GDM1 (cell line): ENCODE results near the gene COL6A2.
"Not testable (repeated sequence)": the region's sequence is repeated elsewhere in the genome, so short reads cannot be mapped to it uniquely, and the experiment has no call there.

ENCODE experiments used
- DNase-seq: peaks from one replicate; lab custom pipeline; 2025; lab: John Stamatoyannopoulos, UW

COL6A2 gene

DNA sequence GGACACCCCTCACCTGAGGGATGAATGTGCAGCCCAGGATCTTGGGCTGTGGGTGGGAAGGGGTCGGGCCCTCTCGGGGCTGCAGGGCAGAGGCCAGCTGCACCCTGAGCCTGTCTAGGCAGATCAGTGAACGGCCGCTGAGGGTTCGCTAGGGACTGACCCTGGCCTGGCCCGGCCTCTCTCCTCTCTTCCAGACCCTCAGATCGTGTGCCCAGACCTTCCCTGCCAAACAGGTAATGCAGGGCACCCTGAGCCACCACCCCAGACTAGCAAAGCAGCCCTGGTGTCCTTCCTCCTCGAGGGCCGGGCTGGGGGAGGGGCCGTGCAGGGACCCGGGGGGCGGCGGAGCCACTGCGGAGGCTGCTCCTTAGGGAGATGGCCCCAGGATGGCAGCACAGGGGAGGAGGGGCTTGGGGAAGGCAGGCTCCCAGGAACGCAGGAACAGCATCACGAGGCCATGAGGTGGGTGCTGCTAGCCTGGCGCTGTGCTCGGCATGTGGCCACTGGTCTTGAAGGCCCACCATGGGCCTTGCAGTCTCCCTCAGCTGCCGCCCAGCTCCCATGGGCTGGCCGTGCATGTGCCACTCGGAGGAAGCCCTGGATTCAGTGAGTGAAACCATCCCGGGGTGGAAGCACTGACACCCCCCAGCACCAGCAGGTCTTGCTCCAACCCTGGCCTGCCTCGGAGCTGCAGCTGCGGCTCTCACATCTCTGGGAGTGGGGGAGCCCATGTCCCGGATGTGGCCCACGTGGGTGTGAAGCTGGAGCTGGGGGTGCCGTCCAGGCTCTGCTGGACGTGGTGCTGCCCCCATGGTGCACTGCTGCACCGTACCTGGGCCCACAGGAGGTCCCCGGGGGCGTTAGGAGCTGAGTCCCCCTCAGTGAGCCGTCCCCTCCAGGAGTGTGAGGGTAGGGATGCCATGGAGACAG lies 28.7 kb downstream of the COL6A2 start:
- no peak for DNase-seq

GRCh38 chr21:46127239-46128105 lies 29.6 kb downstream of the COL6A2 start:
- no peak for DNase-seq

- DNase-seq, result no peak
These were observed 30.4 kb downstream of the COL6A2 start for GRCh38 chr21:46128106-46128932.

GRCh38 chr21:46128933-46129571 lies 31.1 kb downstream of the COL6A2 start:
- DNase-seq, result no peak

DNA sequence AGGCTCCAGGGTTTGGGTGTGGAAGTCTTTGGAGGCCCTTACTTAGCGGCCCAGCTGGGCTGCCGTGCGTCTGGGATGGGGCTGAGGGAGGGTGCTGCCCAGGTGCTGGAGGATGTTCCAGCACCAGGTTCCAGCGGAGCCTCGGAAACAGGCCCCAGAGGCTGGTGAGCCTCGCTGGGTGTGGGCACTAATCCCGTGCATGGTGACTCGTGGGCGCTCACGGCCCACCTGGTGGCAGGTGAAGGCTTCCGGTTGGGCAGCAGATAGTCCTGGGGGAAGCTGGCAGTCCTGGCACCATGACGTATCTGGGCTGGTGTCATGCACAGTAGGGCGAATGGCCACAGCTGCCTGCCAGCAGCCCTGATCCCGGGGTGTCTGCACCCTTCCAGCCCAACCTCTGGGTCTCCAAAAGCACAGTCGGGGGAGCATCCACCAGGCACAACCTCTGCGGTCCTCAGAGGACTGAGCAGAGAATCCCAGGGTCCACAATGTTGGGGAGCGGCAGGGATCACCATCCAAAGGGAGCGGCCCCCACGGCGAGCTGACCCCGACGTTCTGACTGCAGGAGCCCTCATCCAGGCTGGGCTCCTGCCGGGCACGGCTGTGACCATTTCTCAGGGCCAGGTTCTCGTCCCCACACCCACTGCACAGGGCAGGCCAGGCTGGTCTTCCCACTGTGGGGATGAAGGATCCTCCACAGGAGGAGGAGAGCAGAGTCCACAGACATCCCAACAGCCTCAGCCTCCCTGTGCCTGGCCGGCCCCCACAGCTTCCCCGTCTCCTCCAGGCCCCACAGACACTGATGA lies 32.1 kb downstream of the COL6A2 start:
- no peak for DNase-seq

DNA sequence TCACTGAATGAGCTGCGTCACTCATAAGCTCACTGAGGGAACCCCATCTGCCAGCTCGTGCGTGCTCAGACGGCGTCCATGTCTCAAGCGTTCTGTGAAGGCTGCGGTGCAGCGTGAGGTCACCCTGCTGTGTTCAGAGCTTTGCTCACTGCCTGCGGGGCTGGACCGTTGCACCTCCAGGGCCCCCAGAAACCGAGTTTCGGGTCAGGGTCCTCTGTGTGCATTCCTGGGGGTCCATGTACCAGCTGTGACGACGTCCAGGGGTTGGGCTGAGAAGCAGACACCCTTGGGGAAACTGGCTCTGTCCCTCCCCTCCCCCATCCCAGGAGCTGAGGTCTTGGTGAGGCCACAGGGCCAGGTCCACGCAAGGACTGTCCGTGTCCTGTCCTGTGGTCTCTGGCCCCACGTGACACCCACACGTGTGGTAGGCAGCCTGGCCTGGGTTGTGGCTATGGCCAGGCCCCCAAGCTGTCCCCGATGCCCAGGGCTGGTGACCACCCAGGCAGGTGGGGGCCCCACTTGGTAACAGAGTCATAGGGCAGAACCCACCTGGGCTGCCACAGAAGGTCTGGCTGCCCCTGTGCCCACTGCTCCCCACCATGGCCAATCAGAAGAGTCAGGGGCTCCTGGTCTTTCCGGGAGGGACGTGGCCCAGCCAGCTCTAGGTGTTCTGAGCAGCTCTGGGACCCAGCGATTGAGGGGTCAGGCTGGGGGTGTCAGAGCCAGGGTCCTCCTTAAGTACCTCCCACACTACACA lies 33.1 kb downstream of the COL6A2 start:
- no peak for DNase-seq

GRCh38 chr21:46131588-46131837 lies 33.6 kb downstream of the COL6A2 start:
- DNase-seq, result no peak

DNA sequence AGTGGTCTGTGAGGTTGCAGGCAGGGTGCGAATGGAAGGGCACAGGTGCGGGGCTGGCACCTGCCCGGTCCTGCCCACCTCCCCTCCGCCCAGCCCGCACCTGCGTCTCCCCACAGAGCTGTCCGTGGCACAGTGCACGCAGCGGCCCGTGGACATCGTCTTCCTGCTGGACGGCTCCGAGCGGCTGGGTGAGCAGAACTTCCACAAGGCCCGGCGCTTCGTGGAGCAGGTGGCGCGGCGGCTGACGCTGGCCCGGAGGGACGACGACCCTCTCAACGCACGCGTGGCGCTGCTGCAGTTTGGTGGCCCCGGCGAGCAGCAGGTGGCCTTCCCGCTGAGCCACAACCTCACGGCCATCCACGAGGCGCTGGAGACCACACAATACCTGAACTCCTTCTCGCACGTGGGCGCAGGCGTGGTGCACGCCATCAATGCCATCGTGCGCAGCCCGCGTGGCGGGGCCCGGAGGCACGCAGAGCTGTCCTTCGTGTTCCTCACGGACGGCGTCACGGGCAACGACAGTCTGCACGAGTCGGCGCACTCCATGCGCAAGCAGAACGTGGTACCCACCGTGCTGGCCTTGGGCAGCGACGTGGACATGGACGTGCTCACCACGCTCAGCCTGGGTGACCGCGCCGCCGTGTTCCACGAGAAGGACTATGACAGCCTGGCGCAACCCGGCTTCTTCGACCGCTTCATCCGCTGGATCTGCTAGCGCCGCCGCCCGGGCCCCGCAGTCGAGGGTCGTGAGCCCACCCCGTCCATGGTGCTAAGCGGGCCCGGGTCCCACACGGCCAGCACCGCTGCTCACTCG lies 34.1 kb downstream of the COL6A2 start:
- no peak for DNase-seq

DNA sequence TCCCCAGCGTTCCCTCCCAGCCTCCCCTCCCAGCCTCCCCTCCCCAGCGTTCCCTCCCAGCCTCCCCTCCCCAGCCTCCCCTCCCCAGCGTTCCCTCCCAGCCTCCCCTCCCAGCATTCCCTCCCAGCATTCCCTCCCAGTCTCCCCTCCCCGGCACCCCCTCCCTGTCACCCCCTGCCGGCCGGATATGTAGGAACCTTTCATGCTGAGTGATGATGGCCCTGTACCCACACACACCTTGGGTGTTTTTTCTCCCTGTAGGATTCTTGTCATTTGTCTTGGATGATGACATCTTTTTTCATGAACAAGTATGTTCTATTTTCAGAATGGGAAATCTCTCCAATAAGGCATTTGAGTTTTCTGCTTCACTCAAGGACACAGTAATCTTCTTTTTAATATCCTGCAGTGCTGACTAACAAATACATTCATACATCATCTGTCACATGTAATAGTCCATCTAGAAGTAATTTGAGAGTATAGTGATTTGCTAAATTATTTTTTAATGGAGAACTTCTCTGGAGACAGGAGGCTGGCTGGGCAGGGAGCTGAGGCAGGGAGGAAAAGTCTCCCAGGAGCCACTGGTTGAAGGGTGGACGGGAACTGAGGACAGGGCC lies 38.0 kb downstream of the COL6A2 start:
- DNase-seq, result no peak

GRCh38 chr21:46136739-46137349 lies 38.9 kb downstream of the COL6A2 start:
- DNase-seq, result no peak

DNA sequence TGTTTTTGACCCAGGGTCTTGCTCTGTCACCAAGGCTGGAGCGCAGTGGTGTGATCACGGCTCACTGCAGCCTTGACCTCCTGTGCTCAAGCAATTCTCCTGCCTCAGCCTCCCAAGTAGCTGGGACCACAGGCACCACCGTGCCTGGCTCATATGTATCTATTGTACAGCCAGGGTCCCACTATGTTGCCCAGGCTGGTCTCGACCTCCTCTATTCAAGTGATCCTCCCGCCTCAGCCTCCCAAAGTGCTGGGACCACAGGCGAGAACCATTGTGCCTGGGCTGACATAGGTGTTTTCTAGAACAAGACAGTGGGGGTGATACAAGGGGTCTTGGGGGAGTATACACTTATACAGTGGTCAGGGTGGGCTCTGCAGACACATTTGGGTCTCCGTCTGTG lies 40.0 kb downstream of the COL6A2 start:
- DNase-seq, result no peak

GRCh38 chr21:46138383-46138970 lies 40.6 kb downstream of the COL6A2 start:
- no peak for DNase-seq

DNA sequence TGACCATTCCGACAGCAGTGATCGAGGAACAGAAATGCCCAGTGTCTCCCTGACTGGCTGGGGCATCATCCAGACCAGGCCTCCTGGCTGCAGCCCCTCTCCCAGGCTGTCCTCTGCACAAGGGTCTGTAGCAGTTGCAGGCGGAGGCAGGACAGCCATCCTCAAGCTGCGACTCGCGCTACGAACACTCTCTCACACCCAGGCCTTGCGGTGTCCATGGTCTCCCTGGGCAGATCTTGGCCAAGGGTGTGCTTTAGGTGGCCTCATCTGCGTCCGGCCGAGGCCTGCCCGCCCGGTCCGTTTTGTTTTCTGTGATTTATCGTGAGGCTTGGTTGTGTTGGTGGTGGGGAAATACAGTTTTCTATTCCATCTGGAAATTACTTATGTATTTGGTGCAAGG lies 41.8 kb downstream of the COL6A2 start:
- no peak for DNase-seq

DNA sequence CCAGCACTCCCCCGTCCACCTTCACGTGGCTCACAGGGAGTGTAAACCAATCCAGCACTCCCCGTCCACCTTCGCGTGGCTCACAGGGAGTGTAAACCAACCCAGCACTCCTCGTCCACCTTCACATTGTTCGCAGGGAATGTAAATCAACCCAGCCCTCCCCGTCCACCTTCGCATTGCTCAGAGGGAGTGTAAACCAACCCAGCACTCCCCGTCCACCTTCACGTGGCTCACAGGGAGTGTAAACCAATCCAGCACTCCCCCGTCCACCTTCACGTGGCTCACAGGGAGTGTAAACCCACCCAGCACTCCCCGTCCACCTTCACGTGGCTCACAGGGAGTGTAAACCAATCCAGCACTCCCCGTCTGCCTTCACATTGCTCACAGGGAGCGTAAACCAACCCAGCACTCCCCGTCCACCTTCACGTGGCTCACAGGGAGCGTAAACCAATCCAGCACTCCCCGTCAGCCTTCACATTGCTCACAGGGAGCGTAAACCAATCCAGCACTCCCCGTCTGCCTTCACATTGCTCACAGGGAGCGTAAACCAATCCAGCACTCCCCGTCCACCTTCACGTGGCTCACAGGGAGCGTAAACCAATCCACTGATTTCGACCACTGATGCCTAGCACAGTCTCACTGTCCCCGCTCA lies 42.6 kb downstream of the COL6A2 start:
- DNase-seq, result not testable (repeated sequence)

DNA sequence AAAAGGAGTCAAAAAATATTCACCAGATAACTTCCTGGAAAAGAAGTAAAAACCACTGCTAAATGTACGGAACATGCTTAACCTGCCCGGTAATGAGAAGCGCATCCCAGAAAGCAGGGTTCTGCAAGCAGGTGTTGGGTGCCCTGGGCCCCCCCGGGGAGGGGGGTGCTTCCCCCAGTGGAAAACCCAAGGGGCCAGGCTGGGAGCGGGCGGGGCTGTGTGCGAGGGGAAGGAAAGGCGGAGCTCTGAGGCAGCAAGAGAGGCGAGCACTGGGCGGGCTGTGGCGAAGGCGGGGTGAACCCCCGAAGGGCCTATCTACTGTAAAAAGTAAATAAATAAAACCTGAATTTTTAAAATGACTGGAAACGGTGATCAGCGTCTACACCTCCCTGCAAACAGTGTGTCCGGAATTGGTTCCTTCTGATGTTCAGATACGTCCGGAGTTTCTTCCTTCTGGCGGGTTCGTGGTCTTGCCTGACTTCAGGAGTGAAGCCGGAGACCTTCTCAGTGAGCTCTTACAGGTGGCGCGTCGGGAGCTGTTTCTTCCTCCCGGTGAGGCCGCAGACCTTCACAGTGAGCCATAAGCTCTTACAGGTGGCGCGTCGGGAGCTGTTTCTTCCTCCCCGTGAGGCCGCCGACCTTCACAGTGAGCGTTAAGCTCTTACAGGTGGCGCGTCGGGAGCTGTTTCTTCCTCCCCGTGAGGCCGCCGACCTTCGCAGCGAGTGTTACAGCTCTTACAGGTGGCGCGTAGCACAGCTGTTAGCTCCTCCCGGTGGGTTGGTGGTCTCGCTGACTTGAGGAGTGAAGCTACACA lies 44.1 kb downstream of the COL6A2 start:
- no peak for DNase-seq

DNA sequence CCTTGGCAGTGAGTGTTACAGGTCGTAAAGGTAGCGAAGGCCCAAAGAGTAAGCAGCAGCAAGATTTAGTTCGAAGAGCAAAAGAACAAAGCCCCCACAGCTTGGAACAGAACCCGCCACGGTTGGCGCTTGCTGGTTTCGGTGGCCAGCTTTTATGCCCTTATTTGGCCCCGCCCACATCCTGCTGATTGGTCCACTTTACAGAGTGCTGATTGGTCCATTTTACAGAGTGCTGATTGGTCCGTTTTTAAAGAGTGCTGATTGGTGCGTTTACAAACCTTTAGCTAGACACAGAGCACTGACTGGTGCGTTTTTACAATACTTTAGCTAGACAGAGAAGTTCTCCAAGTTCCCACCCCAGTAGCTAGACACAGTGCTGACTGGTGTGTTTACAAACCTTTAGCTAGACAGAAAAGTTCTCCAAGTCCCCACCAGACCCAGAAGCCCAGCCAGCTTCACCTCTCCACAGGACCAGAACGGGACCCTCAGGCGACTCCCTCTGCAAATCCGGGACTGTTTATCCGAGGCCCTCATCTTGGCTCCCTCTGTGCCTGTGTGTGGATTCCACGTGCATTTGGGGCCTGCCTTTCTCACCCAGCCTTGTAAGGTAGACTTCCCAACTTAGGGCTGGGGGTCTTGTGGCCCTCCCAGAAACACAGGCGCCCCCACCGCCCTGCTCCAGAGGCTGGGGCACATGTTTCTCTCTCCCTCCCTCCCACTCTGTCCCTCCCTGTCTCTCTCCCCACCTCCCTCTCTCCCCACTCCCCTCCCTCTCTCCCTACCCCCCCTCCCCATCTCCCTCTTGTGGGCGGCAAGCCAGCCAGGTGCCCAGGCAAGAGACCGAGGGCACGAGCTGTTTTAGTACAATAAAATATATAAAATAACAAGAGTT lies 44.9 kb downstream of the COL6A2 start:
- no peak for DNase-seq
